Measurements from ENCODE around the gene FAM117B.
"Not testable (repeated sequence)": the region's sequence is repeated elsewhere in the genome, so short reads cannot be mapped to it uniquely, and the experiment has no call there.

Gene FAM117B

GRCh38 chr2:202703091-202703490 is 68.3 kb downstream of the FAM117B start:
- DNase-seq (ENCODE audit: low read depth), result no peak

- DNase-seq (ENCODE audit: low read depth), result no peak
Observed at GRCh38 chr2:202704248-202704647, 69.5 kb downstream of the FAM117B start.

- DNase-seq (ENCODE audit: low read depth), result no peak
Observed at GRCh38 chr2:202705446-202706020, 70.8 kb downstream of the FAM117B start.

- not testable (repeated sequence) for DNase-seq (ENCODE audit: low read depth)
Observed at GRCh38 chr2:202714971-202715935, 80.5 kb downstream of the FAM117B start.

GRCh38 chr2:202716114-202716718 is 81.4 kb downstream of the FAM117B start:
- DNase-seq (ENCODE audit: low read depth), result no peak

GRCh38 chr2:202716953-202717597 is 82.3 kb downstream of the FAM117B start:
- no peak for DNase-seq (ENCODE audit: low read depth)

GRCh38 chr2:202717598-202718310 is 83.0 kb downstream of the FAM117B start:
- no peak for DNase-seq (ENCODE audit: low read depth)

GRCh38 chr2:202718614-202719013 is 83.8 kb downstream of the FAM117B start:
- DNase-seq (ENCODE audit: low read depth), result no peak

- DNase-seq (ENCODE audit: low read depth), result no peak
Observed at GRCh38 chr2:202720226-202720625, 85.5 kb downstream of the FAM117B start.

GRCh38 chr2:202721621-202722020 is 86.9 kb downstream of the FAM117B start:
- DNase-seq (ENCODE audit: low read depth), result no peak

- no peak for DNase-seq (ENCODE audit: low read depth)
Observed at GRCh38 chr2:202723746-202724145, 89.0 kb downstream of the FAM117B start.

GRCh38 chr2:202726070-202726469 is 91.3 kb downstream of the FAM117B start:
- no peak for DNase-seq (ENCODE audit: low read depth)

- no peak for DNase-seq (ENCODE audit: low read depth)
Observed at GRCh38 chr2:202736826-202737225, 102.1 kb downstream of the FAM117B start.

- DNase-seq (ENCODE audit: low read depth), result no peak
Observed at GRCh38 chr2:202743613-202744012, 108.8 kb downstream of the FAM117B start.

GRCh38 chr2:202749477-202749876 is 114.7 kb downstream of the FAM117B start:
- DNase-seq (ENCODE audit: low read depth), result no peak

- DNase-seq (ENCODE audit: low read depth), result no peak
Observed at GRCh38 chr2:202750763-202751427, 116.1 kb downstream of the FAM117B start.

- no peak for DNase-seq (ENCODE audit: low read depth)
Observed at GRCh38 chr2:202752071-202752470, 117.3 kb downstream of the FAM117B start.

- DNase-seq (ENCODE audit: low read depth), result no peak
Observed at GRCh38 chr2:202754936-202755335, 120.2 kb downstream of the FAM117B start.

GRCh38 chr2:202756598-202756997 is 121.8 kb downstream of the FAM117B start:
- no peak for DNase-seq (ENCODE audit: low read depth)

- DNase-seq (ENCODE audit: low read depth), result no peak
Observed at GRCh38 chr2:202757339-202757738, 122.6 kb downstream of the FAM117B start.

- DNase-seq (ENCODE audit: low read depth), result no peak
Observed at GRCh38 chr2:202758128-202758527, 123.4 kb downstream of the FAM117B start.

All from activated T-helper 1 cell treated with Interleukin-2 at 50 U/mL for 16 hours (primary cell).